WTC11 (cell line): ENCODE results near the gene NUP210. TPM values are rescaled to one million over a fixed set of nuclear protein-coding genes. Genes with fewer than 3 reads are reported as not detected.

Source experiments
- ATAC-seq: fragments of 200-7000 bp; cut with Tn5 transposase; 2 replicates; pipeline ENCODE4 v1.10.0; 2021; ENCODE audit warnings: mild to moderate bottlenecking, moderate library complexity
- CTCF ChIA-PET: fragments of 300-600 bp; sonication (Branson Sonifier 250); formaldehyde crosslinking; loops from one replicate; lab custom pipeline; 2021; ENCODE audit warnings: antibody characterized with exemption; lab: Charles Lee
- POLR2A ChIA-PET: fragments of 350-600 bp; sonication (Branson Sonifier 250); formaldehyde crosslinking; loops from one replicate; lab custom pipeline; 2021; ENCODE audit warnings: antibody characterized with exemption; lab: Charles Lee
- DNase-seq: peaks from one replicate; pipeline ENCODE4 v3.0.0; 2021; ENCODE audit warnings: low spot score
- H3K27ac Mint-ChIP-seq: 2 replicates; pipeline ENCODE4 v1.8.0; 2021; ENCODE audit warnings: mixed read lengths
- H3K27me3 Mint-ChIP-seq: 2 replicates; pipeline ENCODE4 v1.8.0; 2021; ENCODE audit warnings: low read depth, mild to moderate bottlenecking, moderate library complexity, mixed read lengths
- H3K36me3 Mint-ChIP-seq: 2 replicates; pipeline ENCODE4 v1.8.0; 2021; ENCODE audit warnings: mixed read lengths
- H3K4me1 Mint-ChIP-seq: 2 replicates; pipeline ENCODE4 v1.8.0; 2022; ENCODE audit warnings: mixed read lengths
- H3K4me3 Mint-ChIP-seq: 2 replicates; pipeline ENCODE4 v1.8.0; 2021; ENCODE audit warnings: mild to moderate bottlenecking, moderate library complexity, mixed read lengths
- H3K9me3 Mint-ChIP-seq: 2 replicates; pipeline ENCODE4 v1.8.0; 2021; ENCODE audit warnings: mixed read lengths
- CREM ChIP-seq: sonication (generic); formaldehyde crosslinking; IDR thresholded peaks from 2 replicates; pipeline ENCODE4 v1.8.1; 2022; ENCODE audit warnings: mild to moderate bottlenecking, missing genetic modification reagents, moderate library complexity
- ETV6 ChIP-seq: sonication (generic); formaldehyde crosslinking; IDR thresholded peaks from 2 replicates; pipeline ENCODE4 v1.8.1; 2022; ENCODE audit warnings: mild to moderate bottlenecking, missing genetic modification reagents
- GRHL2 ChIP-seq: fragments of 250-450 bp; sonication (Bioruptor Pico); IDR thresholded peaks from 2 replicates; pipeline ENCODE4 v1.8.0; 2022; ENCODE audit warnings: mild to moderate bottlenecking, moderate library complexity; ENCODE audit not compliant: insufficient replicate concordance, severe bottlenecking
- HMGA2 ChIP-seq: fragments of 250-450 bp; sonication (Bioruptor Pico); IDR thresholded peaks from 2 replicates; pipeline ENCODE4 v1.4.0; 2021; ENCODE audit warnings: mild to moderate bottlenecking, moderate library complexity
- NFATC4 ChIP-seq: fragments of 250-450 bp; sonication (Bioruptor Pico); IDR thresholded peaks from 2 replicates; pipeline ENCODE4 v1.9.0; 2021; ENCODE audit warnings: mild to moderate bottlenecking
- NR1H2 ChIP-seq: sonication (generic); formaldehyde crosslinking; IDR thresholded peaks from 2 replicates; pipeline ENCODE4 v1.9.0; 2021; ENCODE audit warnings: mild to moderate bottlenecking, moderate library complexity, missing genetic modification reagents
- SMAD3 ChIP-seq: sonication (generic); formaldehyde crosslinking; IDR thresholded peaks from 2 replicates; pipeline ENCODE4 v1.8.0; 2022; ENCODE audit warnings: missing genetic modification reagents, mild to moderate bottlenecking, borderline replicate concordance
- SMAD4 ChIP-seq: sonication (generic); formaldehyde crosslinking; IDR thresholded peaks from 2 replicates; pipeline ENCODE4 v1.8.0; 2022; ENCODE audit warnings: mild to moderate bottlenecking, missing genetic modification reagents
- SP1 ChIP-seq: sonication (generic); formaldehyde crosslinking; conservative IDR thresholded peaks from 2 replicates; pipeline ENCODE4 v1.8.1; 2022; ENCODE audit warnings: missing genetic modification reagents
- TCF7 ChIP-seq: sonication (generic); formaldehyde crosslinking; IDR thresholded peaks from 2 replicates; pipeline ENCODE4 v1.8.0; 2022; ENCODE audit warnings: mild to moderate bottlenecking, low read depth, missing genetic modification reagents, moderate library complexity
- ZBTB21 ChIP-seq: sonication (generic); formaldehyde crosslinking; IDR thresholded peaks from 2 replicates; pipeline ENCODE4 v1.8.1; 2023; ENCODE audit warnings: mild to moderate bottlenecking, missing genetic modification reagents, borderline replicate concordance
- ZBTB43 ChIP-seq: sonication (generic); formaldehyde crosslinking; IDR thresholded peaks from 2 replicates; pipeline ENCODE4 v1.8.1; 2023; ENCODE audit warnings: mild to moderate bottlenecking, missing genetic modification reagents
- ZNF121 ChIP-seq: sonication (generic); formaldehyde crosslinking; IDR thresholded peaks from 2 replicates; pipeline ENCODE4 v1.8.0; 2023; ENCODE audit warnings: missing genetic modification reagents
- ZNF232 ChIP-seq: sonication (generic); formaldehyde crosslinking; IDR thresholded peaks from 2 replicates; pipeline ENCODE4 v1.8.0; 2022; ENCODE audit warnings: mild to moderate bottlenecking, missing genetic modification reagents
- ZNF317 ChIP-seq: sonication (generic); formaldehyde crosslinking; IDR thresholded peaks from 2 replicates; pipeline ENCODE4 v1.8.1; 2023; ENCODE audit warnings: low read depth, mild to moderate bottlenecking, moderate library complexity, missing genetic modification reagents, borderline replicate concordance
- ZNF416 ChIP-seq: fragments of 250-450 bp; sonication (Bioruptor Pico); IDR thresholded peaks from 2 replicates; pipeline ENCODE4 v1.9.0; 2021; ENCODE audit warnings: mild to moderate bottlenecking, inconsistent platforms
- ZNF423 ChIP-seq: fragments of 250-450 bp; sonication (Bioruptor Pico); IDR thresholded peaks from 2 replicates; pipeline ENCODE4 v2.1.2; 2022; ENCODE audit warnings: mild to moderate bottlenecking, moderate library complexity
- ZNF532 ChIP-seq: fragments of 250-450 bp; sonication (Bioruptor Pico); IDR thresholded peaks from 2 replicates; pipeline ENCODE4 v1.9.0; 2021; ENCODE audit warnings: mild to moderate bottlenecking, borderline replicate concordance
- total RNA-seq: library from RNA; stranded (reverse); gene quantifications from 3 replicates; pipeline ENCODE4 v1.2.3, GENCODE V29; 2021
- TF ChIP-seq, protein P1 (sequence below): fragments of 200-600 bp; IDR thresholded peaks from 2 replicates; pipeline ENCODE4 v1.8.0; 2022; ENCODE audit warnings: antibody characterized with exemption
- TF ChIP-seq, protein P2 (sequence below): sonication (generic); formaldehyde crosslinking; conservative IDR thresholded peaks from 2 replicates; pipeline ENCODE4 v1.8.1; 2022; ENCODE audit warnings: mild to moderate bottlenecking, missing genetic modification reagents
- TF ChIP-seq, protein P3 (sequence below): sonication (generic); formaldehyde crosslinking; IDR thresholded peaks from 2 replicates; pipeline ENCODE4 v1.8.0; 2022; ENCODE audit warnings: mild to moderate bottlenecking, missing genetic modification reagents

Gene NUP210
- total RNA-seq, 1 experiment from 2014 or later, result 59.2 TPM

- Mint-ChIP-seq H3K27me3 (peaks cover 17% of the 10 kb centered on the region), H3K4me3 (no peak overlapping the region), H3K36me3 (no peaks in the 10 kb centered on the region), H3K4me1 (peaks cover 20% of the 10 kb centered on the region), H3K27ac (no peak overlapping the region), H3K9me3 (no peaks in the 10 kb centered on the region)
- ATAC-seq (no peak), DNase-seq (no peak)
- ChIA-PET POLR2A (interaction anchor here (0.6 kb wide), 1 partner anchor 131 kb away, joined by 4 read pairs; no protein-coding TSS in a partner anchor), CTCF (interaction anchor here (0.9 to 1.4 kb wide), 4 partner anchors 39 to 364 kb away, joined by 3 to 5 read pairs (median 4); no protein-coding TSS in a partner anchor)
- TF ChIP-seq HMGA2 (CRISPR knock-in tag) (no peak), SMAD3 (CRISPR knock-in tag) (no peak), ZBTB21 (CRISPR knock-in tag) (no peak), NR1H2 (CRISPR knock-in tag) (no peak), ZBTB43 (CRISPR knock-in tag) (no peak), GRHL2 (CRISPR knock-in tag) (no peak), SMAD4 (CRISPR knock-in tag) (no peak), NFATC4 (no peak), TCF7 (CRISPR knock-in tag) (no peak), ZNF423 (CRISPR knock-in tag) (no peak)
- TF ChIP-seq, protein P1, sequence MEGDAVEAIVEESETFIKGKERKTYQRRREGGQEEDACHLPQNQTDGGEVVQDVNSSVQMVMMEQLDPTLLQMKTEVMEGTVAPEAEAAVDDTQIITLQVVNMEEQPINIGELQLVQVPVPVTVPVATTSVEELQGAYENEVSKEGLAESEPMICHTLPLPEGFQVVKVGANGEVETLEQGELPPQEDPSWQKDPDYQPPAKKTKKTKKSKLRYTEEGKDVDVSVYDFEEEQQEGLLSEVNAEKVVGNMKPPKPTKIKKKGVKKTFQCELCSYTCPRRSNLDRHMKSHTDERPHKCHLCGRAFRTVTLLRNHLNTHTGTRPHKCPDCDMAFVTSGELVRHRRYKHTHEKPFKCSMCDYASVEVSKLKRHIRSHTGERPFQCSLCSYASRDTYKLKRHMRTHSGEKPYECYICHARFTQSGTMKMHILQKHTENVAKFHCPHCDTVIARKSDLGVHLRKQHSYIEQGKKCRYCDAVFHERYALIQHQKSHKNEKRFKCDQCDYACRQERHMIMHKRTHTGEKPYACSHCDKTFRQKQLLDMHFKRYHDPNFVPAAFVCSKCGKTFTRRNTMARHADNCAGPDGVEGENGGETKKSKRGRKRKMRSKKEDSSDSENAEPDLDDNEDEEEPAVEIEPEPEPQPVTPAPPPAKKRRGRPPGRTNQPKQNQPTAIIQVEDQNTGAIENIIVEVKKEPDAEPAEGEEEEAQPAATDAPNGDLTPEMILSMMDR, result no peak
- TF ChIP-seq, protein P2, sequence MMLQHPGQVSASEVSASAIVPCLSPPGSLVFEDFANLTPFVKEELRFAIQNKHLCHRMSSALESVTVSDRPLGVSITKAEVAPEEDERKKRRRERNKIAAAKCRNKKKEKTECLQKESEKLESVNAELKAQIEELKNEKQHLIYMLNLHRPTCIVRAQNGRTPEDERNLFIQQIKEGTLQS (CRISPR knock-in tag), result no peak
- TF ChIP-seq, protein P3, sequence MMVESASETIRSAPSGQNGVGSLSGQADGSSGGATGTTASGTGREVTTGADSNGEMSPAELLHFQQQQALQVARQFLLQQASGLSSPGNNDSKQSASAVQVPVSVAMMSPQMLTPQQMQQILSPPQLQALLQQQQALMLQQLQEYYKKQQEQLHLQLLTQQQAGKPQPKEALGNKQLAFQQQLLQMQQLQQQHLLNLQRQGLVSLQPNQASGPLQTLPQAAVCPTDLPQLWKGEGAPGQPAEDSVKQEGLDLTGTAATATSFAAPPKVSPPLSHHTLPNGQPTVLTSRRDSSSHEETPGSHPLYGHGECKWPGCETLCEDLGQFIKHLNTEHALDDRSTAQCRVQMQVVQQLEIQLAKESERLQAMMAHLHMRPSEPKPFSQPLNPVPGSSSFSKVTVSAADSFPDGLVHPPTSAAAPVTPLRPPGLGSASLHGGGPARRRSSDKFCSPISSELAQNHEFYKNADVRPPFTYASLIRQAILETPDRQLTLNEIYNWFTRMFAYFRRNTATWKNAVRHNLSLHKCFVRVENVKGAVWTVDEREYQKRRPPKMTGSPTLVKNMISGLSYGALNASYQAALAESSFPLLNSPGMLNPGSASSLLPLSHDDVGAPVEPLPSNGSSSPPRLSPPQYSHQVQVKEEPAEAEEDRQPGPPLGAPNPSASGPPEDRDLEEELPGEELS (CRISPR knock-in tag), result no peak
Observed at GRCh38 chr3:13455644-13456043, 35.5 kb upstream of the NUP210 start.

DNA sequence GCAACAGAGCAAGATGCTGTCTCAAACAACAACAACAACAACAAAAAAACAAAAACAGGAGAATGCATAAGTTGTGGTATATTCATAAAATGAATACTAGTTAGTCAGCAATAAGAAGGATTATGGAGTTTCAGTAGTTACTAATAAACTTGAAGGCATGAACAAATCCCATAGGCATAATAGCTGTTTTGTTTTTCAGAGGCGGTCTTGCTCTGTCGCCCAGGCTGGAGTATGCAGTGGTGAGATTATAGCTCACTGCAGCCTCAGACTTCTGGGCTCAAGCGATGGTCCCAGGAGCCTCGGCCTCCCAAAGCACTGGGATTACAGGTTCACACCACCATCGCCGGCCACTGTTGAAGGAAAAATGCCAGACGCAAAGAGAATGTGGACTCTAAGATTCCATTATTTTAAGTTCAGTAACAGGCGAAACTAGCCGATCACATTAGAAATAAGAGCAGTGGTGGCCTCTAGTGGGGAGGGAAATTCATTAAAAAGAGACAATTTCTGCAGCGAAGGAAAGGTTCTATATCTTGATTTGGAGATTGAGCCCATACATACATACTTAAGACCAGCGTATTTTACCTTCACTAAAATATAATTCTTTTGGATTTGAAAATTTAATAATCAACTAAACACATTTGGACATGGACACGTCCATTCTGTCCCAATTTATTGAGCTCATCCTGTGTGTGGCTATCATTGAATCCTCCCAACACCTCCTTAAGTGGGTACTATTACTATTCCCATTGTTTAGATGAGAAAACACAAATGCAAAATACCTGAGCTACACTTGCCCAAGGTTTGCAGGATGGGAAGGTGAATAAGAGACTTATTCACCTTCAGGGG lies 32.6 kb upstream of the NUP210 start:
- POLR2A ChIA-PET, result interaction anchor here (0.7 to 1.7 kb wide), 5 partner anchors 8 to 105 kb away, joined by 3 to 6 read pairs (median 3); no protein-coding TSS in a partner anchor
- Mint-ChIP-seq H3K36me3 (no peaks in the 10 kb centered on the region), H3K27ac (peak overlapping the region; percentile 96), H3K4me3 (peak overlapping the region; percentile 78), H3K9me3 (no peaks in the 10 kb centered on the region), H3K27me3 (no peaks in the 10 kb centered on the region), H3K4me1 (peaks cover 20% of the 10 kb centered on the region)
- TF ChIP-seq ZNF416 (CRISPR knock-in tag) (no peak), ZNF121 (CRISPR knock-in tag) (0 out of 2 replicates have a peak, but pooled peaks have one; percentile 62)
- no peak for ATAC-seq
- CTCF ChIA-PET, result interaction anchor here (0.6 to 3.2 kb wide), 34 partner anchors 9 to 791 kb away, joined by 3 to 41 read pairs (median 4); partner anchors contain the start of genes HDAC11 and NUP210
- no peak for DNase-seq

- CTCF ChIA-PET, result interaction anchor here (0.6 to 3.2 kb wide), 28 partner anchors 9 to 359 kb away, joined by 3 to 41 read pairs (median 4); partner anchors contain the start of genes HDAC11 and NUP210
- POLR2A ChIA-PET, result interaction anchor here (0.8 to 1.7 kb wide), 5 partner anchors 10 to 250 kb away, joined by 3 to 6 read pairs (median 4); partner anchors contain the start of gene NUP210
- Mint-ChIP-seq H3K27ac (peak overlapping the region; percentile 90), H3K4me3 (peak overlapping the region; percentile 78), H3K4me1 (peaks cover 20% of the 10 kb centered on the region), H3K27me3 (no peaks in the 10 kb centered on the region), H3K9me3 (peaks cover 5% of the 10 kb centered on the region), H3K36me3 (peaks cover 6% of the 10 kb centered on the region)
- DNase-seq (peak; percentile 19), ATAC-seq (peak; percentile 38)
- TF ChIP-seq ZNF317 (CRISPR knock-in tag), result no peak
- no peak for TF ChIP-seq ZNF532 (CRISPR knock-in tag)
- no peak for TF ChIP-seq ZNF232 (CRISPR knock-in tag)
- TF ChIP-seq ETV6 (CRISPR knock-in tag), result no peak
- no peak for TF ChIP-seq SP1 (CRISPR knock-in tag)
- TF ChIP-seq GRHL2 (CRISPR knock-in tag), result no peak
- TF ChIP-seq CREM (CRISPR knock-in tag), result no peak
Observed at GRCh38 chr3:13451301-13451673, 31.2 kb upstream of the NUP210 start.
